K562 (cell line): ENCODE results near the gene HSPA8. TPM values are rescaled to one million over a fixed set of nuclear protein-coding genes. Genes with fewer than 3 reads are reported as not detected.

ENCODE experiments used
- DACH1 ChIP-seq: fragments of 450-650 bp; IDR thresholded peaks from 2 replicates; pipeline ENCODE4 v1.6.1; 2018; ENCODE audit not compliant: partially characterized antibody
- L3MBTL2 ChIP-seq: fragments of 450-650 bp; IDR thresholded peaks from 2 replicates; pipeline ENCODE4 v1.6.1; 2016; ENCODE audit warnings: mild to moderate bottlenecking, moderate library complexity
- TCFL5 ChIP-seq: fragments of 250-450 bp; sonication (Bioruptor Pico); conservative IDR thresholded peaks from 2 replicates; pipeline ENCODE4 v1.6.1; 2021; ENCODE audit warnings: mild to moderate bottlenecking, moderate library complexity, matching md5 sums
- polyA plus RNA-seq, 8 experiments: library from polyadenylated mRNA; depleted of rRNA in 4 of 8; stranded (reverse) in 5 of 8; unstranded in 3 of 8; fragments of >200 nt; fragmentation: Nextera tagmentation in 2 of 8; fragmentation: Illumina TruSeq in 1 of 8; extraction: Ambion mirVana in 2 of 8; extraction: Trizol in 1 of 8; gene quantifications; 2 replicates each; pipeline versions ENCODE4 v1.2.1 to v1.2.3, GENCODE V29; 2011 to 2014; ENCODE audit warnings: inconsistent platforms in 1 of 8, missing spikeins in 1 of 8
- total RNA-seq, 7 experiments: library from RNA; depleted of rRNA in 6 of 7; stranded (reverse); fragments of >200 nt in 6 of 7; fragmentation: Illumina TruSeq in 2 of 7; extraction: Trizol in 2 of 7; gene quantifications; 2 replicates each; pipeline versions ENCODE4 v1.2.1 to v1.2.3, GENCODE V29; 2011 to 2021; ENCODE audit warnings: low replicate concordance in 1 of 7
- TF ChIP-seq, protein P1 (sequence below), 3 experiments: fragments of 200-800 bp in 1 of 3; fragments of 250-450 bp in 1 of 3; fragments of 450-650 bp in 1 of 3; sonication (Bioruptor Pico) in 1 of 3; sonication (Bioruptor generic) in 1 of 3; formaldehyde crosslinking in 1 of 3; IDR thresholded peaks; 2 replicates each; pipeline versions ENCODE4 v1.6.1 to v1.8.0; 2016 to 2022; ENCODE audit warnings: mild to moderate bottlenecking in 2 of 3, missing genetic modification characterization in 2 of 3, missing compliant biosample characterization in 1 of 3, moderate library complexity in 1 of 3
- TF ChIP-seq, protein P2 (sequence below): fragments of 450-650 bp; IDR thresholded peaks from 2 replicates; pipeline ENCODE4 v1.6.1; 2016; ENCODE audit warnings: mild to moderate bottlenecking, moderate library complexity
- TF ChIP-seq, protein P3 (sequence below): sonication (generic); formaldehyde crosslinking; IDR thresholded peaks from 2 replicates; pipeline ENCODE4 v1.8.1; 2022; ENCODE audit warnings: missing genetic modification reagents
- TF ChIP-seq, protein P4 (sequence below): fragments of 250-450 bp; sonication (Bioruptor Pico); IDR thresholded peaks from 2 replicates; pipeline ENCODE4 v1.5.1; 2021; ENCODE audit warnings: mild to moderate bottlenecking
- TF ChIP-seq, protein P5 (sequence below): sonication (generic); formaldehyde crosslinking; IDR thresholded peaks from 2 replicates; pipeline ENCODE4 v1.9.0; 2022; ENCODE audit warnings: mild to moderate bottlenecking, missing genetic modification reagents

The HSPA8 gene
- total and polyA plus RNA-seq, 9 of the 15 experiments (the other 6 are each of a cell fraction or from before 2014, with no cell fraction given) = 1,250 to 3,966 (median 2,773) TPM

DNA sequence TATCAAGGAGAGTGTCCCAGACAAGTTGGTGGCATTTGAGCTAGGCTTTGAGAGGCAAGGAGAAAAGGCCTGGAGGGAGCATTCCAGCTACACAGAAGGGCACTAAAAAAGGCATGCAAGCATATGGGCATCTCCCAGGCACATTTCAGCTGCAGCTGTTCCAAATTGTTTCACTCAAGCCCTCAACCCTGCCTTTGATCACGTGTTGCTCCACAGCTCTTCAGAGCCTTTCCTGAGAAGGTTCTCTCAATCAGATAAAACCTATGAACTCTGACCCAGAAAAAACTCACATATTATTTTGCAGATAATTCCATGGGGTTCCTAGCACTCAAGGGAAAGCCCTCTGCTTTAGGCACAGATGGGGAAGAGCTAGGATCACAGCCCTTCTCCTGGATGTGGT lies 24.4 kb upstream of the HSPA8 start (continued):
- TF ChIP-seq, protein P1, sequence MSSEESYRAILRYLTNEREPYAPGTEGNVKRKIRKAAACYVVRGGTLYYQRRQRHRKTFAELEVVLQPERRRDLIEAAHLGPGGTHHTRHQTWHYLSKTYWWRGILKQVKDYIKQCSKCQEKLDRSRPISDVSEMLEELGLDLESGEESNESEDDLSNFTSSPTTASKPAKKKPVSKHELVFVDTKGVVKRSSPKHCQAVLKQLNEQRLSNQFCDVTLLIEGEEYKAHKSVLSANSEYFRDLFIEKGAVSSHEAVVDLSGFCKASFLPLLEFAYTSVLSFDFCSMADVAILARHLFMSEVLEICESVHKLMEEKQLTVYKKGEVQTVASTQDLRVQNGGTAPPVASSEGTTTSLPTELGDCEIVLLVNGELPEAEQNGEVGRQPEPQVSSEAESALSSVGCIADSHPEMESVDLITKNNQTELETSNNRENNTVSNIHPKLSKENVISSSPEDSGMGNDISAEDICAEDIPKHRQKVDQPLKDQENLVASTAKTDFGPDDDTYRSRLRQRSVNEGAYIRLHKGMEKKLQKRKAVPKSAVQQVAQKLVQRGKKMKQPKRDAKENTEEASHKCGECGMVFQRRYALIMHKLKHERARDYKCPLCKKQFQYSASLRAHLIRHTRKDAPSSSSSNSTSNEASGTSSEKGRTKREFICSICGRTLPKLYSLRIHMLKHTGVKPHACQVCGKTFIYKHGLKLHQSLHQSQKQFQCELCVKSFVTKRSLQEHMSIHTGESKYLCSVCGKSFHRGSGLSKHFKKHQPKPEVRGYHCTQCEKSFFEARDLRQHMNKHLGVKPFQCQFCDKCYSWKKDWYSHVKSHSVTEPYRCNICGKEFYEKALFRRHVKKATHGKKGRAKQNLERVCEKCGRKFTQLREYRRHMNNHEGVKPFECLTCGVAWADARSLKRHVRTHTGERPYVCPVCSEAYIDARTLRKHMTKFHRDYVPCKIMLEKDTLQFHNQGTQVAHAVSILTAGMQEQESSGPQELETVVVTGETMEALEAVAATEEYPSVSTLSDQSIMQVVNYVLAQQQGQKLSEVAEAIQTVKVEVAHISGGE (CRISPR knock-in tag; IDR thresholded peaks at IDR 0.05) = no peak
- no peak for TF ChIP-seq DACH1
- TF ChIP-seq, protein P2, sequence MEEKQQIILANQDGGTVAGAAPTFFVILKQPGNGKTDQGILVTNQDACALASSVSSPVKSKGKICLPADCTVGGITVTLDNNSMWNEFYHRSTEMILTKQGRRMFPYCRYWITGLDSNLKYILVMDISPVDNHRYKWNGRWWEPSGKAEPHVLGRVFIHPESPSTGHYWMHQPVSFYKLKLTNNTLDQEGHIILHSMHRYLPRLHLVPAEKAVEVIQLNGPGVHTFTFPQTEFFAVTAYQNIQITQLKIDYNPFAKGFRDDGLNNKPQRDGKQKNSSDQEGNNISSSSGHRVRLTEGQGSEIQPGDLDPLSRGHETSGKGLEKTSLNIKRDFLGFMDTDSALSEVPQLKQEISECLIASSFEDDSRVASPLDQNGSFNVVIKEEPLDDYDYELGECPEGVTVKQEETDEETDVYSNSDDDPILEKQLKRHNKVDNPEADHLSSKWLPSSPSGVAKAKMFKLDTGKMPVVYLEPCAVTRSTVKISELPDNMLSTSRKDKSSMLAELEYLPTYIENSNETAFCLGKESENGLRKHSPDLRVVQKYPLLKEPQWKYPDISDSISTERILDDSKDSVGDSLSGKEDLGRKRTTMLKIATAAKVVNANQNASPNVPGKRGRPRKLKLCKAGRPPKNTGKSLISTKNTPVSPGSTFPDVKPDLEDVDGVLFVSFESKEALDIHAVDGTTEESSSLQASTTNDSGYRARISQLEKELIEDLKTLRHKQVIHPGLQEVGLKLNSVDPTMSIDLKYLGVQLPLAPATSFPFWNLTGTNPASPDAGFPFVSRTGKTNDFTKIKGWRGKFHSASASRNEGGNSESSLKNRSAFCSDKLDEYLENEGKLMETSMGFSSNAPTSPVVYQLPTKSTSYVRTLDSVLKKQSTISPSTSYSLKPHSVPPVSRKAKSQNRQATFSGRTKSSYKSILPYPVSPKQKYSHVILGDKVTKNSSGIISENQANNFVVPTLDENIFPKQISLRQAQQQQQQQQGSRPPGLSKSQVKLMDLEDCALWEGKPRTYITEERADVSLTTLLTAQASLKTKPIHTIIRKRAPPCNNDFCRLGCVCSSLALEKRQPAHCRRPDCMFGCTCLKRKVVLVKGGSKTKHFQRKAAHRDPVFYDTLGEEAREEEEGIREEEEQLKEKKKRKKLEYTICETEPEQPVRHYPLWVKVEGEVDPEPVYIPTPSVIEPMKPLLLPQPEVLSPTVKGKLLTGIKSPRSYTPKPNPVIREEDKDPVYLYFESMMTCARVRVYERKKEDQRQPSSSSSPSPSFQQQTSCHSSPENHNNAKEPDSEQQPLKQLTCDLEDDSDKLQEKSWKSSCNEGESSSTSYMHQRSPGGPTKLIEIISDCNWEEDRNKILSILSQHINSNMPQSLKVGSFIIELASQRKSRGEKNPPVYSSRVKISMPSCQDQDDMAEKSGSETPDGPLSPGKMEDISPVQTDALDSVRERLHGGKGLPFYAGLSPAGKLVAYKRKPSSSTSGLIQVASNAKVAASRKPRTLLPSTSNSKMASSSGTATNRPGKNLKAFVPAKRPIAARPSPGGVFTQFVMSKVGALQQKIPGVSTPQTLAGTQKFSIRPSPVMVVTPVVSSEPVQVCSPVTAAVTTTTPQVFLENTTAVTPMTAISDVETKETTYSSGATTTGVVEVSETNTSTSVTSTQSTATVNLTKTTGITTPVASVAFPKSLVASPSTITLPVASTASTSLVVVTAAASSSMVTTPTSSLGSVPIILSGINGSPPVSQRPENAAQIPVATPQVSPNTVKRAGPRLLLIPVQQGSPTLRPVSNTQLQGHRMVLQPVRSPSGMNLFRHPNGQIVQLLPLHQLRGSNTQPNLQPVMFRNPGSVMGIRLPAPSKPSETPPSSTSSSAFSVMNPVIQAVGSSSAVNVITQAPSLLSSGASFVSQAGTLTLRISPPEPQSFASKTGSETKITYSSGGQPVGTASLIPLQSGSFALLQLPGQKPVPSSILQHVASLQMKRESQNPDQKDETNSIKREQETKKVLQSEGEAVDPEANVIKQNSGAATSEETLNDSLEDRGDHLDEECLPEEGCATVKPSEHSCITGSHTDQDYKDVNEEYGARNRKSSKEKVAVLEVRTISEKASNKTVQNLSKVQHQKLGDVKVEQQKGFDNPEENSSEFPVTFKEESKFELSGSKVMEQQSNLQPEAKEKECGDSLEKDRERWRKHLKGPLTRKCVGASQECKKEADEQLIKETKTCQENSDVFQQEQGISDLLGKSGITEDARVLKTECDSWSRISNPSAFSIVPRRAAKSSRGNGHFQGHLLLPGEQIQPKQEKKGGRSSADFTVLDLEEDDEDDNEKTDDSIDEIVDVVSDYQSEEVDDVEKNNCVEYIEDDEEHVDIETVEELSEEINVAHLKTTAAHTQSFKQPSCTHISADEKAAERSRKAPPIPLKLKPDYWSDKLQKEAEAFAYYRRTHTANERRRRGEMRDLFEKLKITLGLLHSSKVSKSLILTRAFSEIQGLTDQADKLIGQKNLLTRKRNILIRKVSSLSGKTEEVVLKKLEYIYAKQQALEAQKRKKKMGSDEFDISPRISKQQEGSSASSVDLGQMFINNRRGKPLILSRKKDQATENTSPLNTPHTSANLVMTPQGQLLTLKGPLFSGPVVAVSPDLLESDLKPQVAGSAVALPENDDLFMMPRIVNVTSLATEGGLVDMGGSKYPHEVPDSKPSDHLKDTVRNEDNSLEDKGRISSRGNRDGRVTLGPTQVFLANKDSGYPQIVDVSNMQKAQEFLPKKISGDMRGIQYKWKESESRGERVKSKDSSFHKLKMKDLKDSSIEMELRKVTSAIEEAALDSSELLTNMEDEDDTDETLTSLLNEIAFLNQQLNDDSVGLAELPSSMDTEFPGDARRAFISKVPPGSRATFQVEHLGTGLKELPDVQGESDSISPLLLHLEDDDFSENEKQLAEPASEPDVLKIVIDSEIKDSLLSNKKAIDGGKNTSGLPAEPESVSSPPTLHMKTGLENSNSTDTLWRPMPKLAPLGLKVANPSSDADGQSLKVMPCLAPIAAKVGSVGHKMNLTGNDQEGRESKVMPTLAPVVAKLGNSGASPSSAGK = peak; percentile 23; the same call in 1 of the 2 replicates
- peak; percentile 43 for TF ChIP-seq L3MBTL2
- TF ChIP-seq, protein P3, sequence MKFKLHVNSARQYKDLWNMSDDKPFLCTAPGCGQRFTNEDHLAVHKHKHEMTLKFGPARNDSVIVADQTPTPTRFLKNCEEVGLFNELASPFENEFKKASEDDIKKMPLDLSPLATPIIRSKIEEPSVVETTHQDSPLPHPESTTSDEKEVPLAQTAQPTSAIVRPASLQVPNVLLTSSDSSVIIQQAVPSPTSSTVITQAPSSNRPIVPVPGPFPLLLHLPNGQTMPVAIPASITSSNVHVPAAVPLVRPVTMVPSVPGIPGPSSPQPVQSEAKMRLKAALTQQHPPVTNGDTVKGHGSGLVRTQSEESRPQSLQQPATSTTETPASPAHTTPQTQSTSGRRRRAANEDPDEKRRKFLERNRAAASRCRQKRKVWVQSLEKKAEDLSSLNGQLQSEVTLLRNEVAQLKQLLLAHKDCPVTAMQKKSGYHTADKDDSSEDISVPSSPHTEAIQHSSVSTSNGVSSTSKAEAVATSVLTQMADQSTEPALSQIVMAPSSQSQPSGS = no peak
- TF ChIP-seq, protein P4, sequence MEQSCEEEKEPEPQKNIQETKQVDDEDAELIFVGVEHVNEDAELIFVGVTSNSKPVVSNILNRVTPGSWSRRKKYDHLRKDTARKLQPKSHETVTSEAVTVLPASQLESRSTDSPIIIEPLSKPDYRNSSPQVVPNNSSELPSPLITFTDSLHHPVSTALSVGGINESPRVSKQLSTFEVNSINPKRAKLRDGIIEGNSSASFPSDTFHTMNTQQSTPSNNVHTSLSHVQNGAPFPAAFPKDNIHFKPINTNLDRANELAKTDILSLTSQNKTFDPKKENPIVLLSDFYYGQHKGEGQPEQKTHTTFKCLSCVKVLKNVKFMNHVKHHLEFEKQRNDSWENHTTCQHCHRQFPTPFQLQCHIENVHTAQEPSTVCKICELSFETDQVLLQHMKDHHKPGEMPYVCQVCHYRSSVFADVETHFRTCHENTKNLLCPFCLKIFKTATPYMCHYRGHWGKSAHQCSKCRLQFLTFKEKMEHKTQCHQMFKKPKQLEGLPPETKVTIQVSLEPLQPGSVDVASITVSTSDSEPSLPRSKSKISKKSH (CRISPR knock-in tag) = no peak
- TF ChIP-seq, protein P5, sequence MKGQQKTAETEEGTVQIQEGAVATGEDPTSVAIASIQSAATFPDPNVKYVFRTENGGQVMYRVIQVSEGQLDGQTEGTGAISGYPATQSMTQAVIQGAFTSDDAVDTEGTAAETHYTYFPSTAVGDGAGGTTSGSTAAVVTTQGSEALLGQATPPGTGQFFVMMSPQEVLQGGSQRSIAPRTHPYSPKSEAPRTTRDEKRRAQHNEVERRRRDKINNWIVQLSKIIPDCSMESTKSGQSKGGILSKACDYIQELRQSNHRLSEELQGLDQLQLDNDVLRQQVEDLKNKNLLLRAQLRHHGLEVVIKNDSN = peak; percentile 40; the same call in 1 of the 2 replicates
- no peak for TF ChIP-seq TCFL5 (CRISPR knock-in tag)
